Breast epithelium (tissue), 3 donors: ENCODE data around the gene DNAJB4.

Experiments
- CTCF ChIP-seq, 3 donors: fragments of 450-650 bp; IDR thresholded peaks; one replicate each; pipeline ENCODE4 v1.5.1; 2016 to 2017; ENCODE audit warnings: antibody characterized with exemption in 3 of 3, mild to moderate bottlenecking in 3 of 3, moderate library complexity in 3 of 3
- POLR2AphosphoS5 ChIP-seq, 3 donors: sonication (generic); formaldehyde crosslinking; IDR thresholded peaks; one replicate each; pipeline ENCODE4 v1.6.1; 2017; ENCODE audit warnings: antibody characterized with exemption in 3 of 3

GRCh38 chr1:77958391-77958790 is 46.3 kb upstream of the DNAJB4 start:
- TF ChIP-seq CTCF (IDR thresholded peaks at IDR 0.05) (no peak), POLR2AphosphoS5 (IDR thresholded peaks at IDR 0.05) (no peak)
